ES-I3 (cell line): ENCODE data around the gene SH2B3.

ENCODE experiments used
- H3K36me3 ChIP-seq: 2 replicates; pipeline ENCODE4 v1.6.1; 2013; ENCODE audit warnings: mild to moderate bottlenecking, low read length, control low read depth, moderate library complexity; ENCODE audit not compliant: insufficient read depth
- H3K4me1 ChIP-seq: 2 replicates; pipeline ENCODE4 v1.6.1; 2013; ENCODE audit warnings: mild to moderate bottlenecking, control low read depth, low read length; ENCODE audit not compliant: insufficient read depth
- H3K9ac ChIP-seq: 2 replicates; pipeline ENCODE4 v1.6.1; 2013; ENCODE audit warnings: low read depth, mild to moderate bottlenecking, low read length, moderate library complexity
- H3K9me3 ChIP-seq: 2 replicates; pipeline ENCODE4 v1.6.1; 2013; ENCODE audit warnings: mild to moderate bottlenecking, low read length, moderate library complexity; ENCODE audit not compliant: control insufficient read depth, insufficient read depth

Gene SH2B3

DNA sequence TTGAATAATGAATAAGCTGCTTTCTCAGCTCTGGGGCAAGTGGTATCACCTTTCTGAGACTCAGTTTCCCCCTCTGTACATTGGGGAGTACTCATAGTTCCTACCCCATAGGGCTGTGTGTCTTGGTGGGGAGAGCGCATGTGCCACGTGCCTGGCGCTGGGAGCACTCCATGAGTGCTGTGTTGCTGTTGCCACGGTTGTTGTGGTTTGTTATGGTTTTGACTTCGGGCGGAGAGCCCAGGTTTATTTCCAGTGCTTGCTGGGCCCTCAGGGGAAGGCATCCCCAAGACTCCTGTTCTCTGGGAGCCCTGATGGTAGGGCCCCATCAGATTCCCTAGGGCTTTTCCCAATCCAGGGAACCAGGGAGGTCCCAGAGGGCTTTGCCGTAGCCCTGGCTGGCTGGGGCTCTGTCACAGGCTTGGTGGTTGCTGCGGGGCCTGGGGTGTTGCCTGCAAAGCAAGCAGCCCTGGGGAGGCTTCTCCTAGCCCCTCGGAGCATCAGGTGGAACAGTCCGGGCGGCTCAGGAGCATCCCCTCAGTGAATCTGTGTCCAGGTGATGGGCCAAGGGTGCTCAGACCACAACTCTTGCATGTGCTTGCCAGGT is 18.6 kb downstream of the SH2B3 start:
- Histone ChIP-seq H3K9ac (no peak overlapping the region), H3K9me3 (no peaks in the 10 kb centered on the region), H3K4me1 (peaks cover 30% of the 10 kb centered on the region), H3K36me3 (peaks cover 17% of the 10 kb centered on the region)

GRCh38 chr12:111424793-111425251 is 19.1 kb downstream of the SH2B3 start:
- H3K36me3 ChIP-seq = peaks cover 16% of the 10 kb centered on the region
- H3K9ac ChIP-seq = no peak overlapping the region
- peaks cover 33% of the 10 kb centered on the region for H3K4me1 ChIP-seq
- H3K9me3 ChIP-seq = no peaks in the 10 kb centered on the region

DNA sequence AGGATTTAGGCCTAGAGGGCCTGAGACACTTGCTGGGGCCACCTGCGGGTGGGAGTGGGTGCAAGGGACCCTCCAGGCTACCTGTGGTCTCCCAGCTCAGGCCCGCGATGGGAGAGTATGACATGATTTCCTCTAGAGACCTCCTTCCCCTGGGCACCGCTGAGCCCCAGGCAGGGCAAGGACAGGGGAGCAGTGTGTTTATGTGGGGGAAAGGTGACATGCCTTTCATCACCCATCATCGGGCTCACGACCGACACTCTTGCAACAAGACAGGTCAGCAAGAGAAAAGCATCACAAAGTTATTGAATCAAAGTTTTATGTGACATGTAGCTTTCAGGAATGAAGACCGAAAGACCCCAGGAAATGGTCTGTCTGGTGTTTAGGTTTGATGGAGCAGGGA is 19.9 kb downstream of the SH2B3 start:
- no peak overlapping the region for H3K9ac ChIP-seq
- H3K36me3 ChIP-seq = peaks cover 9% of the 10 kb centered on the region
- peaks cover 40% of the 10 kb centered on the region for H3K4me1 ChIP-seq
- H3K9me3 ChIP-seq = no peaks in the 10 kb centered on the region

DNA sequence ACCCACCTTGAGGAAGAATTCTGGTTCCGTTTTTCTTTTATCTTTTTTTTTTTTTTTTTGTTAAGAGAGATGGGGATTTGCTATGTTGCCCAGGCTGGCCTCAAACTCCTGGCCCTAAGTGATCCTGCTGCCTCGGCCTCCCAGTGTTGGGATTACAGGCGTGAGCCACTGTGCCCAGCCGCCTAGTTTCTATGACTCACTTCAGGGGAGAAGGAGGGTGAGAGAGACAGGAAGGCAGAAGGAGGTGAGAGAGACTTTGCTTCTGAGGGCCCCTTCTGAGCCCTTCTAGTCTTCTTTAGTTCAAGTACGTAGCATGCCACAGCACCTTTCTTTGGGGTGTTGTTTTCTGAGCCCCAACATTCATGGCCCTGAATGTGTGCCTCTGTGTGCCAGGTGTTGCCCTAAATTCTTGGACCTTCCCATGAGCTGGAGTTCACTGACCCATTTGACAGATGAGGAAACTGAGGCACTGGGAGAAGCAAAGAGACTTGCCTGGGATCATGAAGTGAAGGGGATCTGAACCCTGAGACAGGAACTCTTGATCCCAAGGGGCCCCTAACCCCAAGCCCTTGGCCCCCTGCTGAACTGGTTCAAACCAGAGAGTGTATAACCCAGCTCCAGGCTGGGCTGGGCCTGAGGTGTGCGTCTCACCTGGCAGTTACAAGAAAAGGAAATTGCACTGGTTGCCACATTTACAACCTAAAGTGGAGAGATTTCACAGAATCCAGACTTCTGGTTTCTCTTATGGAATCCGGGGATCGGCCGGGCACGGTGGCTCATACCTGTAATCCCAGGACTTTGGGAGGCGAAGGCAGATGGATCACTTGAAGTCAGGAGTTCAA is 20.8 kb downstream of the SH2B3 start:
- H3K4me1 ChIP-seq = peaks cover 39% of the 10 kb centered on the region
- peaks cover 9% of the 10 kb centered on the region; the same call in 1 of the 2 replicates for H3K36me3 ChIP-seq
- no peak overlapping the region for H3K9ac ChIP-seq
- H3K9me3 ChIP-seq = no peaks in the 10 kb centered on the region

GRCh38 chr12:111427417-111428074 is 21.8 kb downstream of the SH2B3 start:
- no peaks in the 10 kb centered on the region for H3K9me3 ChIP-seq
- H3K36me3 ChIP-seq = peaks cover 9% of the 10 kb centered on the region
- H3K9ac ChIP-seq = no peak overlapping the region
- H3K4me1 ChIP-seq = peaks cover 35% of the 10 kb centered on the region

- Histone ChIP-seq H3K36me3 (peaks cover 9% of the 10 kb centered on the region), H3K9me3 (no peaks in the 10 kb centered on the region), H3K4me1 (peaks cover 31% of the 10 kb centered on the region), H3K9ac (no peak overlapping the region)
Observed at GRCh38 chr12:111428081-111428727, 22.5 kb downstream of the SH2B3 start.

- no peak overlapping the region for H3K9ac ChIP-seq
- peaks cover 31% of the 10 kb centered on the region for H3K4me1 ChIP-seq
Observed at GRCh38 chr12:111428728-111429175, 23.0 kb downstream of the SH2B3 start.

DNA sequence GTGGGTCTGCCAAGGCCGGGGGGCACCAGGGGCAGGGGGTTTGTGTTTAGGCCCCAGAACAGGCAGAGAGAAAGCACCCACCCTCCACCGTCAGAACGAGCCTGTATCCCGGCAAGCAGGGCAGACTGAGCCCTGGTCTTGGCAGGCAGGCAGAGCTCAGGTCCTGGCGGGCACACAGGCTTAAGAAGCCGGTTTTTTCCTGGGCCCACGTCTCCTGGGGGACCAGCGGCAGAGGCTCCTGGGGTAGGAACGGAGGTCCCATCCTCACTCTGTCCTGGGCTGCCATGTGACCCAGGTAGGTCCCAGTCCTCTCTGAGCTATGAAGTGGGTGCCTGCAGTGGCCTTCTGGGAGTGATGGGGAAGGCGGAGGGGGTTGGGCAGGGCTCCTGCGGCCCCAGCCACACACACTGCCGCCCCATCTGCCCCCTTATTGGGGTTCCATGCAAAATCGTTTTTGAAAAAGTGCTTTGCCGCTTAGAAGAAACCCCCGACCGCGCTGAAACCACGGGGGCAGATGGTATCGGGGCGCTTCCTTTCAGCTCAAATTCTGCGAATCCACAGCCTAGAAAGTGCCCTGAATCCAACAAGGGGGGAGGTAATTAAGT is 24.2 kb downstream of the SH2B3 start:
- Histone ChIP-seq H3K9ac (no peak overlapping the region), H3K4me1 (peaks cover 36% of the 10 kb centered on the region), H3K36me3 (peaks cover 9% of the 10 kb centered on the region), H3K9me3 (no peaks in the 10 kb centered on the region)

More at GRCh38 chr12:111428728-111429175, 23.0 kb downstream of the SH2B3 start:
- Histone ChIP-seq H3K9me3 (no peaks in the 10 kb centered on the region), H3K36me3 (peaks cover 9% of the 10 kb centered on the region)

DNA sequence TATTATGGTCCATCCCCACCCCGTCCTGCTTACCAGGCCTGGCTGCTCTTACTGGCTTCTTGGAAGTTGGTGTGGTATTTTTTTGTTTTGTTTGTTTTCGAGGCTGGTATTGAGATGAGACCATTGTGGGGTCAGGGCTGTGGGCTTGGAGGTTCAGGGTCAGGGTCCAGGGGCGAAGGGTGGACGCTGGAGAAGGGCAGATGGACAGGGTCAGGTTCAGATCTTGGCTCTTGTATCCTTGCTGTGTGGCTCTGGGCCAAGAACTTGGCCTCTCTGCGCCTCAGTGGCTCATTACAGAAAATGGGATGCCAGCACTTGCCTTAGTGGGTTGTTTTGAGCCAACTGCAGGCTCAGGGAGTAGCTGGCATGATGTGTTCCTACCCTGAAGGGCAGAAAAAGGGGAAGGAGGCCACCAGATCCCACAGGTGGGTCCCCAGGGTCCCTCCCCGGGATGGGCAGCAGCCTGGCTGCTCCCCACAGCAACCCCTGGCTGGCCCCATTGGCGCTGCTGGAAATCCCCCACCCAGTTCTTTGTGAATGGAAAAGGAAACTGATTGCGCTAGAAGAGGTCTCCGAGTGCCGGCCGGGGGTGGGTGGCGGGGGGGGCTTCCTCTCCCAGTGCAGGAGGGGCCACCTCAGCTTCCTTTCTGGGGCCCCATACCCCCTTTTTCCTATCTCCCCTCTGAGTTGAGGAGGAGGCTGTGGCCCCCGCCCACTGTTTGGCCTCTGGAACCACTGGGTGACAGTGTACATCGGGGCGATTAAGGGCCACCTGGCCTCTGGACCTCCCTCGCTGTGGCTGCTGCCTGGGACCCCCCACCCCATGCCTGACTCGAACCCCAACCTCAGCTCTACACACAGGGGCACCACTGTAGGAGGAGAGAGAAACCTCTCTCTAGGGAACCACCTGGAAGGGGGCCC is 25.0 kb downstream of the SH2B3 start:
- Histone ChIP-seq H3K9me3 (no peaks in the 10 kb centered on the region), H3K9ac (no peak overlapping the region), H3K4me1 (peaks cover 36% of the 10 kb centered on the region)

GRCh38 chr12:111431772-111432171 is 26.0 kb downstream of the SH2B3 start:
- Histone ChIP-seq H3K9me3 (no peaks in the 10 kb centered on the region), H3K36me3 (peaks cover 1% of the 10 kb centered on the region), H3K4me1 (peaks cover 39% of the 10 kb centered on the region), H3K9ac (no peak overlapping the region)

More for the DNA sequence above, 25.0 kb downstream of the SH2B3 start:
- H3K36me3 ChIP-seq = peaks cover 6% of the 10 kb centered on the region

DNA sequence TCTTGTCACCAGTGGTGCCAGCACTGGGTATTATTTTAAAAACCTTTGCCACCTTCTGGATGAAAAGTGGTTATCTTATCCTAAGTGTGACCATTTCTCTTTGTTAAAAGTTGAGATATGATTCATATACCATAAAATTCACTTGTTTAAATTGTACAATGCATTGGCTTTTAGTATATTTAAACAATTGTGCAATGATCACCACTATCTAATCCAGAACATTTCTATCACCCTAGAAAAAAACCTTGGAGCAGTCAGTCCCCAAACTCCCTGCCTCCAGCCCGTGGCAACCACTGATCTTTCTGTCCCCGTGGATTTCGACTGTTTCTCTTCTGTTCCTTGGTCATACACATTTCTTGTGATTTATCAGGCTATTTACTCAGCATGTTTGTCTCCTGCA is 28.3 kb downstream of the SH2B3 start:
- H3K36me3 ChIP-seq = no peaks in the 10 kb centered on the region; the same call in 1 of the 2 replicates
- H3K9me3 ChIP-seq = no peaks in the 10 kb centered on the region
- no peak overlapping the region for H3K9ac ChIP-seq
- peaks cover 43% of the 10 kb centered on the region for H3K4me1 ChIP-seq

- no peak overlapping the region for H3K9ac ChIP-seq
- H3K4me1 ChIP-seq = peaks cover 40% of the 10 kb centered on the region
Observed at GRCh38 chr12:111434680-111435338, 29.1 kb downstream of the SH2B3 start.

More at GRCh38 chr12:111434680-111435338, 29.1 kb downstream of the SH2B3 start:
- no peaks in the 10 kb centered on the region for H3K9me3 ChIP-seq
- no peaks in the 10 kb centered on the region; the same call in 1 of the 2 replicates for H3K36me3 ChIP-seq
